ENCODE measurements around the gene PEX11A. TPM values are rescaled to one million over a fixed set of nuclear protein-coding genes. Genes with fewer than 3 reads are reported as not detected.

PEX11A gene
- total and polyA plus RNA-seq, 2 of the 8 experiments (the other 6 are each of a cell fraction or from before 2014, with no cell fraction given): 2.9 to 3.0 TPM

DNA sequence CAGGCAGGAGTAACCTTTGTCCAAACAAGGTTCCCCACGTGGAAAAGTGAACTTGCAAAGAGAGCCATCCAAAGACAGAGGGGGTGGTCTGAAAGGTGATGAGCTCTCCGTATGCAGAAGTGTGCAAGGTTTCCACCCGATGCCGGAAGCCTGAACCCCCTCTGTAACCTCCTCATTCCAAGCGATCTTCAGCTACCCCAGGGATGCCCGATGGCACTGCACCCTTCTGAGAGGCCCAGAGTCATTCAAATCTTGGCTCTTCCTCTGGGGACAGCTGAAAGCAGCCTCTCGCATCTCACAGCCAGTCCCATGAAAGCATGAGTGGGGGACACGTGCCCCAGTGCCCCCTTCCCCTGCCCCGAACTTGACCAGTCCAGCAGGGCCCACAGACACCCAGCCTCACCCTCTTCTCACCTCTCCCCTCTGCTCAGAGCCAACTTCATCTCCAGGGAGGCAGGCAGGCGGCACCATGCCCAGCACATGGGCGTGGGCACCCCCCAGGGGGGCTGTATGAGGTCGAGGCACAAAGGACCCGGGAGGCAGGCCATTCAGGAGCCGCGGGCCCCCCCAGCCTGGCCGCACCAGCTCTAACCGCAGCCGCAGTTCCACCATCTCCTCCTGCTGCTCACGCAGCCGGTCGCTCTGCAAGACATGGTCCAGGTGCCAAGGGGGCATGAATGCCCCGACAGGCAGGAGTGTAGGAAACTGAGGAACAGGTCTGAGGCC lies 44.0 kb downstream of the PEX11A start:
- Histone ChIP-seq H2BK120ac (replicated peaks; ENCODE audit: low read depth, low read length) (no peak overlapping the region), H3K23ac (ENCODE audit: insufficient read length) (no peak overlapping the region), H3K4me1 (replicated peaks in 1 of 4; ENCODE audit: control insufficient read depth in 3 of 4, insufficient read depth in 4 of 4, low read length in 3 of 4) (no peaks in the 10 kb centered on the region), H3K4me2 (ENCODE audit: insufficient read depth in 1 of 2, low read depth in 2 of 2, low read length in 2 of 2) (peak overlapping the region in 1 of 2 experiments; percentile 10; a peak in 1 of 4 replicates), H3K27me3 (replicated peaks in 1 of 4; ENCODE audit: control insufficient read depth in 3 of 4, extremely low read depth in 1 of 4, insufficient read depth in 3 of 4, low read length in 3 of 4) (no peaks in the 10 kb centered on the region), H2BK15ac (ENCODE audit: low read length) (no peak overlapping the region), H4K8ac (ENCODE audit: extremely low read depth, insufficient read depth, low read length) (no peak overlapping the region), H4K20me1 (replicated peaks in 1 of 2; ENCODE audit: control insufficient read depth in 1 of 2, insufficient read depth in 2 of 2, low read length in 2 of 2) (peaks cover 0 to 4% of the 10 kb centered on the region in 2 experiments), H2BK12ac (ENCODE audit: low read depth, low read length) (no peak overlapping the region), H3K79me2 (ENCODE audit: control insufficient read depth in 1 of 2, insufficient read depth in 2 of 2, low read length in 2 of 2) (no peaks in the 10 kb centered on the region), H3K56ac (replicated peaks; ENCODE audit: insufficient read length, low read depth, low read length) (no peak overlapping the region), H2AK5ac (ENCODE audit: low read depth, low read length) (no peak overlapping the region), H3K18ac (ENCODE audit: extremely low read depth, low read length) (no peak overlapping the region), H3K9me3 (ENCODE audit: insufficient read depth in 2 of 2, low read depth in 1 of 2, low read length in 1 of 2) (peaks cover 0 to 4% of the 10 kb centered on the region in 2 experiments; a peak in 1 of 4 replicates), H4K5ac (ENCODE audit: insufficient read length, low read depth, low read length) (no peak overlapping the region), H3K36me3 (ENCODE audit: control insufficient read depth in 2 of 4, insufficient read depth in 4 of 4, low read length in 3 of 4) (peaks cover 0 to 27% (median 9%) of the 10 kb centered on the region in 4 experiments; a peak in 5 of 8 replicates), H2AFZ (ENCODE audit: low read length) (no peak overlapping the region), H3K14ac (ENCODE audit: insufficient read length) (no peak overlapping the region), H3K4ac (replicated peaks; ENCODE audit: insufficient read length, low read depth, low read length) (no peak overlapping the region), H2BK5ac (ENCODE audit: low read depth, low read length) (no peak overlapping the region), H3K27ac (ENCODE audit: low read depth, low read length) (no peak overlapping the region), H3K79me1 (ENCODE audit: low read depth, low read length) (no peaks in the 10 kb centered on the region), H4K91ac (replicated peaks; ENCODE audit: insufficient read length, low read length) (no peak overlapping the region), H3K9ac (replicated peaks in 1 of 4; ENCODE audit: extremely low read depth in 1 of 4, low read depth in 3 of 4, low read length in 3 of 4) (no peak overlapping the region), H2BK20ac (ENCODE audit: low read length) (no peak overlapping the region), H3K4me3 (ENCODE audit: extremely low read depth in 1 of 4, insufficient read depth in 2 of 4, low read depth in 3 of 4, low read length in 4 of 4) (no peak overlapping the region), H3K23me2 (ENCODE audit: low read depth, low read length) (no peaks in the 10 kb centered on the region)
- DNase-seq (ENCODE audit: low read depth in 1 of 2, low spot score in 2 of 2) (no peak), FAIRE-seq (no peak)
- ChIA-PET POLR2A (ENCODE audit: partially characterized antibody) (interaction anchor here (1.1 to 1.2 kb wide), 2 partner anchors 10 to 16 kb away, joined by 4 read pairs; no protein-coding TSS in a partner anchor), CTCF (ENCODE audit: partially characterized antibody) (interaction anchor here (0.6 to 5.1 kb wide), 25 partner anchors 11 to 317 kb away, joined by 3 to 43 read pairs (median 5); no protein-coding TSS in a partner anchor)
- 91% methylated on average over 21 of the region's 22 CpGs; no CpG with 5 or more reads in 1 of the 2 experiments for WGBS, 2 experiments (ENCODE audit: extremely low coverage in 1 of 2, insufficient coverage in 1 of 2, insufficient read length in 1 of 2, insufficient replicate concordance in 2 of 2, low coverage in 1 of 2, low lambda C conversion rate in 2 of 2, missing lambda C conversion rate in 1 of 2)
- no peak for TF ChIP-seq KDM4A (IDR thresholded peaks at IDR 0.05; ENCODE audit: low read depth, low read length, severe bottlenecking)
- no peak for TF ChIP-seq SP4 (IDR thresholded peaks at IDR 0.05; ENCODE audit: low read length)
- no peak for TF ChIP-seq SIN3A (conservative IDR thresholded peaks at IDR 0.05 in 1 of 2, IDR thresholded peaks at IDR 0.05 in 1 of 2; ENCODE audit: low read depth in 1 of 2, low read length in 2 of 2)
- no peak for TF ChIP-seq BRCA1 (IDR thresholded peaks at IDR 0.05; ENCODE audit: low read depth, low read length)
- TF ChIP-seq EGR1 (IDR thresholded peaks at IDR 0.05; ENCODE audit: borderline replicate concordance, low read depth, low read length): no peak
- TF ChIP-seq SIX5 (IDR thresholded peaks at IDR 0.05; ENCODE audit: low read depth, low read length): no peak
